GM04504 (cell line): ENCODE results near the gene CDH4.
"Not testable (repeated sequence)": the region's sequence is repeated elsewhere in the genome, so short reads cannot be mapped to it uniquely, and the experiment has no call there.

Source experiments
- DNase-seq: peaks from one replicate; pipeline ENCODE4 v3.0.0-alpha.2; 2012; ENCODE audit warnings: low read depth

The CDH4 gene

GRCh38 chr20:61459705-61460104 lies 207.6 kb downstream of the CDH4 start:
- DNase-seq, result no peak

- DNase-seq, result no peak
Measured at GRCh38 chr20:61460261-61461052, 208.4 kb downstream of the CDH4 start.

GRCh38 chr20:61461461-61461860 lies 209.4 kb downstream of the CDH4 start:
- DNase-seq, result no peak

- DNase-seq, result no peak
Measured at GRCh38 chr20:61464307-61465303, 212.5 kb downstream of the CDH4 start.

GRCh38 chr20:61475729-61476128 lies 223.7 kb downstream of the CDH4 start:
- no peak for DNase-seq

GRCh38 chr20:61476956-61477355 lies 224.9 kb downstream of the CDH4 start:
- DNase-seq, result no peak

GRCh38 chr20:61477451-61477861 lies 225.4 kb downstream of the CDH4 start:
- DNase-seq, result no peak

GRCh38 chr20:61478094-61478493 lies 226.0 kb downstream of the CDH4 start:
- DNase-seq, result no peak

GRCh38 chr20:61478611-61479305 lies 226.7 kb downstream of the CDH4 start:
- DNase-seq, result no peak

- DNase-seq, result not testable (repeated sequence)
Measured at GRCh38 chr20:61479433-61479832, 227.4 kb downstream of the CDH4 start.

- DNase-seq, result no peak
Measured at GRCh38 chr20:61480158-61480825, 228.2 kb downstream of the CDH4 start.

- no peak for DNase-seq
Measured at GRCh38 chr20:61482056-61482887, 230.2 kb downstream of the CDH4 start.

- DNase-seq, result no peak
Measured at GRCh38 chr20:61482901-61483300, 230.8 kb downstream of the CDH4 start.

GRCh38 chr20:61483336-61484067 lies 231.4 kb downstream of the CDH4 start:
- DNase-seq, result no peak

- no peak for DNase-seq
Measured at GRCh38 chr20:61486198-61486597, 234.1 kb downstream of the CDH4 start.

- no peak for DNase-seq
Measured at GRCh38 chr20:61487346-61487996, 235.4 kb downstream of the CDH4 start.

GRCh38 chr20:61487997-61488371 lies 235.9 kb downstream of the CDH4 start:
- DNase-seq, result no peak

GRCh38 chr20:61490721-61491120 lies 238.7 kb downstream of the CDH4 start:
- no peak for DNase-seq

GRCh38 chr20:61492065-61492464 lies 240.0 kb downstream of the CDH4 start:
- DNase-seq, result no peak
